HFF-Myc (cell line): ENCODE results near the gene PHF21A.

Source experiments
- DNase-seq: peaks from one replicate; pipeline ENCODE4 v3.0.0-alpha.2; 2011; ENCODE audit warnings: low read depth; ENCODE audit errors: extremely low read depth
- H3K4me3 ChIP-seq: replicated peaks from 2 replicates; pipeline ENCODE4 v1.5.1; 2011; ENCODE audit warnings: low read depth, mild to moderate bottlenecking, control low read depth, low read length
- TF ChIP-seq, protein P1 (sequence below): IDR thresholded peaks from 2 replicates; pipeline ENCODE4 v1.5.1; 2012; ENCODE audit warnings: mild to moderate bottlenecking, low read depth, low read length, control low read depth; ENCODE audit errors: missing control alignments

PHF21A gene

DNA sequence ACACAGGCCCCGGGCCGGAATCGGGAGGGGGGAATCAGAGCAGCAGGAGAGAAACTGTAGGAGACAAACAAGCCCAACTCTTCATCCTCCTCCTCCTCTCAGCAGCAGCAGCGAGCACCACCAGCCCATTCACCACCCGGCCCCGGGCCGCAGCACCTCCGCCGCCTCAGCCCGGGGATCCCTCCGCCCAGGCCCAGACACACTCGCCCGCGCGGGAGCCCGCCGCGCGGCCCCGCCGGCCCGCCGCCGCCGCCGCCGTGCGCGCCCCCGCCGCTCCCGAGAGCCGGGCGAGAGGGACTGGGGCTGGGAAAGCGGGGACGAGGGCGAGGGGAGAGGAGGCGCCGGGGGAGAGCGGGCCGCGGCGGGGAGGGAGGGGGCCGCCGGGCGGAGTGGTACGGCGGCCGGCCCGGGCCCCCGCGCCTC lies at the start of gene PHF21A:
PHF21A (minus strand) TSS at position 154 of the 423 bp plus-strand sequence. CDS start 37,235 bp downstream, outside the sequence.
- TF ChIP-seq, protein P1, sequence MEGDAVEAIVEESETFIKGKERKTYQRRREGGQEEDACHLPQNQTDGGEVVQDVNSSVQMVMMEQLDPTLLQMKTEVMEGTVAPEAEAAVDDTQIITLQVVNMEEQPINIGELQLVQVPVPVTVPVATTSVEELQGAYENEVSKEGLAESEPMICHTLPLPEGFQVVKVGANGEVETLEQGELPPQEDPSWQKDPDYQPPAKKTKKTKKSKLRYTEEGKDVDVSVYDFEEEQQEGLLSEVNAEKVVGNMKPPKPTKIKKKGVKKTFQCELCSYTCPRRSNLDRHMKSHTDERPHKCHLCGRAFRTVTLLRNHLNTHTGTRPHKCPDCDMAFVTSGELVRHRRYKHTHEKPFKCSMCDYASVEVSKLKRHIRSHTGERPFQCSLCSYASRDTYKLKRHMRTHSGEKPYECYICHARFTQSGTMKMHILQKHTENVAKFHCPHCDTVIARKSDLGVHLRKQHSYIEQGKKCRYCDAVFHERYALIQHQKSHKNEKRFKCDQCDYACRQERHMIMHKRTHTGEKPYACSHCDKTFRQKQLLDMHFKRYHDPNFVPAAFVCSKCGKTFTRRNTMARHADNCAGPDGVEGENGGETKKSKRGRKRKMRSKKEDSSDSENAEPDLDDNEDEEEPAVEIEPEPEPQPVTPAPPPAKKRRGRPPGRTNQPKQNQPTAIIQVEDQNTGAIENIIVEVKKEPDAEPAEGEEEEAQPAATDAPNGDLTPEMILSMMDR, result no peak
- DNase-seq, result peak; percentile 76
- H3K4me3 ChIP-seq, result peak within 1 kb of the TSS; percentile 82

DNA sequence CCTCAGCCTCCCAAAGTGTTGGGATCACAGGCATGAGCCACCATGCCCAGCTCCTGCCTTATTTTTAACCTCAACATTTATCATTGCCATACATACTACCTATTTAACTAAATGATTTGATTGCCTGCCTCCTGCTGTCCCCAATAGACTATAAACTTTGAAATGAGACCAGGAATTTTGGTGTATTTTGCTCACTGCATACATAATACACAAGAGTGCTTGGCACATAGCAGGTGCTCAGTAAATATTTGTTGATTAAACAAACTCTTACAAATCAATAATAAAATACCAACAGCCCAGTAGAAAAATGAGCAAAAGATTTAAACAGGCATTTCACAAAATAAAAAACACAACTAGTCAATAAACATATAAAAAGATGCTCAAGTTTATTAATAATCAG lies 49.5 kb upstream of the PHF21A start:
- TF ChIP-seq, protein P1, result no peak
- no peak for DNase-seq
- H3K4me3 ChIP-seq, result no peak overlapping the region

- no peak for DNase-seq
- TF ChIP-seq, protein P1, result no peak
- no peak overlapping the region for H3K4me3 ChIP-seq
These were observed 41.4 kb upstream of the PHF21A start for GRCh38 chr11:46162700-46163099.

DNA sequence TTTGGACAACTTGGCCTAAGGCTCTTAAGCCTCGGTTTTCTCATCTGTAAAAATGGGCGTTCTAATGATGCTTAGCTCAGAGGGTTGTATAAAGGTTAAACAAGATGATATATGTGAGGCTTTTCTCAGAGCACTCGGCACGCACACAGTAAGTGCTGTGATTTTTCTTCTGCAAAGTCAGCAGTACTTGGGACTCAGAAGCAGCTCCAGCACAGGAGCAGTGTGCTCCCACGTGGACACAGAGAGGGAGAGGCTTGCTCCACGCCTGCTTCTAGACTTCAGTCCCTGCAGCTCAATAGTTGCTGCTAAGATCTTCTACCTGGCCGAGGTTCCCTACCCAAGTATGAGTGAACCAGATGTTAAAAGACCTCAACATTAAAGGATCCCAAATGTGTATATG lies 39.9 kb upstream of the PHF21A start:
- DNase-seq, result no peak
- TF ChIP-seq, protein P1, result no peak
- H3K4me3 ChIP-seq, result no peak overlapping the region

GRCh38 chr11:46160100-46160499 lies 38.8 kb upstream of the PHF21A start:
- no peak overlapping the region for H3K4me3 ChIP-seq
- TF ChIP-seq, protein P1, result no peak
- no peak for DNase-seq

- no peak overlapping the region for H3K4me3 ChIP-seq
- no peak for DNase-seq
- TF ChIP-seq, protein P1, result no peak
These were observed 38.4 kb upstream of the PHF21A start for GRCh38 chr11:46159680-46160079.

DNA sequence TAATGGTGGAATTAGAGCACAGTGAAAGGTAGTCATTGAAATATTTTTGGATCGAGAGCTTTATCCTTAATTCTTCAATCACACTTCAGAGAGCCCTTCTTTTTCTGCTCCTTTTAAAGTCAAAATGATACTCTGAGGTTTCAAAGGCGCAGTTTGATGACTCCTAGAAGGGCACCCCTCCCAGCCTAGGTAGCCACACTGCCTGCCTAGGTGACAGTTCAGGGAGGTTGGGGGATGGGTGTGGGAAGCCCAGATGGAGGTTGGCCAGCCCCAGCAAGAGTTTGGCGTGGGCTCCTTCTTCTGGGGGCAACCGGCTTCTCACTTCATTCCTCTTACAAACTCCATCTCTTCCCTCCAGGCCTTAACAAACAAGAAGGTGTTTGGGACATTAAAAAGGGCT lies 28.6 kb upstream of the PHF21A start:
- no peak overlapping the region for H3K4me3 ChIP-seq
- DNase-seq, result no peak
- TF ChIP-seq, protein P1, result no peak
